B cell (primary cell): ENCODE measurements around the gene SHQ1.

ENCODE experiments used
- CTCF ChIP-seq: fragments of 200-600 bp; IDR thresholded peaks from one replicate; pipeline ENCODE4 v1.8.0; 2022; ENCODE audit warnings: antibody characterized with exemption, mild to moderate bottlenecking
- EZH2 ChIP-seq: IDR thresholded peaks from 2 replicates; pipeline ENCODE4 v1.6.1; 2012; ENCODE audit warnings: borderline replicate concordance, low read depth, mild to moderate bottlenecking, moderate library complexity, low read length; ENCODE audit not compliant: insufficient read depth, poor library complexity, severe bottlenecking

- TF ChIP-seq EZH2 (no peak), CTCF (no peak)
These were observed 114.6 kb downstream of the SHQ1 start for GRCh38 chr3:72733676-72734075.
